Fibroblast of skin of right quadriceps (primary cell): ENCODE results near the gene CFAP141.
A peak's percentile ranks its signal among the peaks of the same experiment; 100 is the strongest.
"Not testable (repeated sequence)": the region's sequence is repeated elsewhere in the genome, so short reads cannot be mapped to it uniquely, and the experiment has no call there.

ENCODE experiments used
- DNase-seq: peaks from one replicate; pipeline ENCODE4 v3.0.0-alpha.2; 2013

CFAP141 gene

GRCh38 chr1:154206196-154206595 lies at the start of gene CFAP141:
TSS of gene CFAP141 (minus strand) at chr1:154206333. CDS start at chr1:154206307, 26 bp downstream.
- no peak for DNase-seq

DNA sequence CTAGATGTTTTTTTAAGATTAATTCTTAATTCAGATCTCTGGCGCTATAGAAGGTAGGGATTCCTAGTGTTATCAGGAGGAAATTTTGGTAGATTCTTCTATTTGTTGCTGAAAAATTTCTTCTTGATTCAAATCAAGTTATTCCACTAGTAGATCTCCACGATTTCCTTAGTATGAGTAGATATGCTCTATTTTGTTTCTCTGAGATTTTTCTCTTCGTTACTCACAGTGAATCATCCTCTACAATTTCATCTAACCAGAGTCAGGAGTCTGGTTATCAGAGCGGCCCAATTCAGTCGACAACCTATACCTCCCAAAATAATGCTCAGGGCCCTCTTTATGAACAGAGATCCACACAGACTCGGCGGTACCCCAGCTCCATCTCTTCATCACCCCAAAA lies 47.5 kb upstream of the CFAP141 start:
- no peak for DNase-seq

GRCh38 chr1:154241703-154242351 lies 35.7 kb upstream of the CFAP141 start:
- DNase-seq, result no peak

GRCh38 chr1:154240294-154240833 lies 34.2 kb upstream of the CFAP141 start:
- no peak for DNase-seq

DNA sequence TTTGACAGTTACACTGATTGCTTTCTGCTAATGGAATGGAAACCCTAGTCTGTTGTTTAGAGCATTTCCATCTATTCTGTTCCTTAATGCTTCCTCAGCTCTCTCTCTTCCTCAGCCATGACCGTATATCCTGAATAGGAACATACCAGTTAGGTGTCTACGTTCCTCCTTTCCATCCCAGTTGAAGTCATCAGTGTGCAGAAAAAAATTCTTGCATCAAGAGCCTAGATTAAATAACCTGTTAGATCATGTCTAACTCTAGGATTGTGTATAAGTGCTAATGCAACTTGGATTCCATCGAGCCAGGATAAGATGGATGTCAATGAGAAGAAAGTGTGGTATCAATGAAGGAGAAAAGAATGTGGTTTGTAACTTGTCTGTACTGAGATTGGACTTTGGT lies 33.4 kb upstream of the CFAP141 start:
- DNase-seq, result no peak

- no peak for DNase-seq
Measured at GRCh38 chr1:154237880-154238506, 31.9 kb upstream of the CFAP141 start.

DNA sequence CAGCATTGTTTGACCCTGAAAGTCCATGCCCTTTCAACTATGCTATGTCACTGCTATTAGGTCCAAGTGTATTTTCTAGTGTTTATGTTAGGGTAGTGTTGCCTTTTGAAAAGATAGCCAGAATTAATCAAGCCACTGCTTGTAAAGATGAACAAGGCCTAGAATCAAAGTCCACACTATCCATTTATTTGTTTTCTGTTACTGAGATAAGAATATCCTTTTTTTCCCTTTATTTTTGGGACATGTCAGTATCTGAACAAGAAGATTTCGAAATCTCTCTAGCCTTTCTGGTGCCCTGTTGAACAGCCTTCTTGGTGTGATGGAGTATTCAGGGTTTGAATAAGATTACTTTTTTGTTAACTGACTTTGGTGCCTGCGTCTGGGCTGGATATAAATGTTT lies 31.3 kb upstream of the CFAP141 start:
- DNase-seq, result no peak

GRCh38 chr1:154236855-154237254 lies 30.7 kb upstream of the CFAP141 start:
- no peak for DNase-seq

DNA sequence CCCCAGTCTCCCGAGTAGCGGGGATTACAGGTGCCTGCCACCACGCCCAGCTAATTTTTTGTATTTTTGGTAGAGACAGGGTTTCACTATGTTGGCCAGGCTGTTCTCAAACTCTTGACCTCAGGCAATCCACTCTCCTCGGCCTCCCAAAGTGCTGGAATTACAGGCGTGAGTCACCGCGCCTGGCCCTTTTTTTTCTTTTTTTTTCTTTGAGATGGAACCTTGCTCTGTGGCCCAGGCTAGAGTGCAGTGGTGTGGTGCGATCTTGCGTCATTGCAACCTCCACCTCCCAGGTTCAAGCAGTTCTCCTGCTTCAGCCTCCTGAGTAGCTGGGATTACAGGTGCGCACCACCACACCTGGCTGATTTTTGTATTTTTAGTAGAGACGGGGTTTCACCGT lies 27.0 kb upstream of the CFAP141 start:
- DNase-seq, result not testable (repeated sequence)

GRCh38 chr1:154231112-154231511 lies 25.0 kb upstream of the CFAP141 start:
- not testable (repeated sequence) for DNase-seq

DNA sequence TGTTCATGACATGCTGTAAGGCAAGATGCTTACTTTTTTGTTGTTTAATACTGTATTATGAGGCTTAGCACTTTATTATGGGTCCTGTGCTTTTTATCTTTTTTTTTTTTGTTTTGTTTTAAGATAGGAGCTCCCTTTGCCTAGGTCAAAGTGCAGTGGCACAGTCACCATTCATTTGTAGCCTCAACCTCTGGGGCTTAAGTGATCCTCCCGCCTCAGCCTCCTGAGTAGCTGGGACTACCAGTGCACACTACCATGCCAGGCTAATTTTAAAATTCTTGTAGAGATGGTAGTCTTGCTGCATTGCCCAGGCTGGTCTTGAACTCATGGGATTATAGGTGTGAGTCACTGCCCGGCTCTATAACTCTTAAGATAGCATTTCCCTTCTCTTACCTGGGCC lies 19.2 kb upstream of the CFAP141 start:
- DNase-seq, result no peak

DNA sequence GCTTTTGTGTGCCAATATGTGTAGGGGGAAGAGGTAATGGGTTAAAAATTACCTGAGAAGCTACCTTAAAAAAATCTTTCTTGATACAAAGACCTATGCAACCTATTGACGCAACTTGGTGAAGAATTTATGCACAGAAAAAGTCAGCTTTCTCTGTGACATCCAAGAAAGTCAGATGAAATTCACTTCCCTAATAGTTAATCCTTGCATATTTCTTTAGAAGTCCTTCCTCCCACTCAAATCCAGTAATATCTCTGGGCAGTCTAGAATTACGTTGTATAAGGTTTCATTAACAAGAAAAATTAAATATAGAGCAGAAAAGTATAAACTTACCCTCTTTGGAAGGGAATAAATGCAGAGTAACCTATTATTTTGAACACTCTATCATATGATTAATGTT lies 17.5 kb upstream of the CFAP141 start:
- no peak for DNase-seq

DNA sequence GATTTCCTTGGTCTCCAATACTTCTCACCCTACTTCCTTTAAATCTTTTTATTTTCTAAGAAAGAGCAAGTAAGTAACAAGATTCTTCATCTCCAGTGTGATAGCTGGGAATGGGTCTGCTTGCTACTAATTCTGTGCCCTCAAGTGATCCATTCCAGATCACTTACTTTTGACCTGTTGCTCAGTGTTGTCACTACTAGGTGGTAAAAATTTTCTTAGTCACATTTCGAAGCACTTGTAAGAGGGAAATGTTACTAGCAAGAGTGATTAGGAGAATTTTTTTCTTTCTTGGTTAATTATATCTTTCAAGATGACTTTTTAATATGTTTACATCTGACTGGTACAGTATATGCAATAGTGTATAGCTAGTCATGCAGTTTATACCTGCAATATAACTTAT lies 16.8 kb upstream of the CFAP141 start:
- DNase-seq, result no peak

- DNase-seq, result no peak
Measured at GRCh38 chr1:154222518-154222917, 16.4 kb upstream of the CFAP141 start.

- DNase-seq, result peak; percentile 64
Measured at GRCh38 chr1:154221278-154222001, 15.3 kb upstream of the CFAP141 start.

GRCh38 chr1:154220970-154221277 lies 14.8 kb upstream of the CFAP141 start:
- DNase-seq, result no peak

DNA sequence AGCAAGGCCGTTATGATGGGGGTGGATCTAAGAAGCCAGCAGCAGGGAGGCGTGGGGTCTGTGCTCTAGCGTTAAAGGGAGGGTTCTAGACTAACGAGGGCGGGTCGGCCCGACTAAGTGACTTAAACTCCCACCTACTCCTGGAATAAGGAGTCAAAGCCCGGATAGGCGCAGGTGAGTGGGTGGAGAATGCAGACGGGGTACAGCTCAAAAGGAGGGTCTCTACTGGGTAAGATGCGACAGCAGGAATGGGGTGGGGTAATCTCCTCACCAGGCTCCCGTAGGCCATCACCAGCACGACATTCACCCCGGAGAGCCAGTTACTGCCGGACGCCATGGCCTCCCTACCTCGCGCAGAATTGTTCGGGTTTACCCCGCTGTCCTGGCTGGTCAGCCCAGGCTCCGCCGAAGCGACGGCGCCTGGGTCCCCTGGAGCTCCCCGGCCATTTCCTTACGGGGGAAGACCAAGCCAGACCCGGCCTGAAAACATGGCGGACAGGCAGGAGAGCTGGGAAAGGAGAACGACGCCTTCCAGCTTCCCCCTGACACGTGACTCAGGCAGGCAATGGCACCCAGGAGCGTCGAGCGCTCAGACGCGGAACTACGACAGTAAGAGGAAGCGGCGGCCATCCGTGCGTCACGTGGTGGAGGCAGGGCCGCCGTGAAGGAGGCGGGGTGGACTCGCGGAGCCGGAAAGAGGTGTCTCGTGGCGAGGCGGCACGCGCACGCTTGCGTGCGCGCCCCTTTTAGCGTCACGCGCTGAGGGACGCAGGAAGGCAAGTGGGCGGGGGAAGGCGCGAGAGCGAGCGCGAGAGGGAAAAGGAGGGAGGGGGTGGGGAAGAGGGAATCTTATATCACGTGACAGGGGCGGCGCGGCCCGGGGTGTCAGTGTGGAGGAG lies 14.2 kb upstream of the CFAP141 start, which contains the start of gene UBAP2L:
Gene UBAP2L (plus strand): TSS at position 885 of the 899 bp plus-strand sequence. CDS start 4,169 bp downstream, outside the sequence.
- DNase-seq, result peak; percentile 100

DNA sequence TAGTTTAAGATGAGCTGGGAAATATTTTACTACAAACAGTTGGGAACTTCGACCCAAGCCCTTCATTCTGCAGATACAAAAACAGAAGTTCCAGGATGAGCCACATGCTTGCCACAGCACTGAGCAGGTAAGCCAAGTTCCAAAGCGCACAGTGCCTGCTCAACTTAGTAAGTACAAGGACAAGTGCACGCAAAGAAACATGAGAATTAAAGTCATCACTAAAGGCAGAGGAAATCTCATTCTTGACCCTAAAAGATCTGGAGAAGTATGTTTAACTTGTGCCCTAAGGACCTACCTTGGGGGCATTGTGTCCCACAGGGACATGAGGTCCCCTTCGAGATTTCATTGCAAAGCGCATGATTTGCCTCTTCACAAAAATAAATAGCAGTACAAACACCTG lies 13.4 kb upstream of the CFAP141 start:
- DNase-seq, result no peak

DNA sequence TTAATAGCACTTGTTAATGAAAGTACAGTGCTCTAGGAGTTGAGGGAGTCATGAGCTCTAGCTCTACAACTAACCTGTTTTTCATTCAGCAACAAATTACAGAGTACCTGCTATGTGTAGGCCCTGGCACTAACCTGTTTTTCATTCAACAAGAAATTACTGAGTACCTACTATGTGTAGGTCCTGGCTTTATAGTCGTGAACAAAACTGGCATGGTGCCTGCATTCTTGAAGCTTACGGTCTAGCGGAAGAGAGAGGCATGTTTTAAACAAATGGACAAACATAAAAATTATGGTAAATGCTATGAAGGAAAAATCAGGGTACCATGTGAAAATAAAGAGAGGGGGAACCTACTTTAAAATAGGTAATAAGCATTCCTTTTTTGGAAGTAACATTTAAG lies 12.4 kb upstream of the CFAP141 start:
- no peak for DNase-seq

DNA sequence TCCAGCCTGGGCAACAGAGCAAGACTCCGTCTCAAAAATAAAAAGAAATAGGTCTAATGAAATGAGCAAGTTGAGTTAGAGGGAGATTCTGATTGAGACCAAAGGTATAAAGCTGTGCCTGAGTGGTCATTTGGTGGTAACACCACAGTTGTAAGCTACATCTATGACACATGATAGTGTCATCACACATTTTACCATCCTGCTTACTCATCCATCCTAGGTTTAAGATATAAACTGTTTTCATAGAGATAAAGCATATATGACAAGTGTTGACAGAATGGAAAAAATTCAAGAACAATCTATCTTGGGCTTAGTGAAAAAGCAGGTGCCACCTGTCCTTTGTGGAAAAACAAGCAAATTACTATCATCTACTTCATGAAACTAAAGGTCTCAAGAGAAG lies 7.1 kb upstream of the CFAP141 start:
- DNase-seq, result peak; percentile 23

DNA sequence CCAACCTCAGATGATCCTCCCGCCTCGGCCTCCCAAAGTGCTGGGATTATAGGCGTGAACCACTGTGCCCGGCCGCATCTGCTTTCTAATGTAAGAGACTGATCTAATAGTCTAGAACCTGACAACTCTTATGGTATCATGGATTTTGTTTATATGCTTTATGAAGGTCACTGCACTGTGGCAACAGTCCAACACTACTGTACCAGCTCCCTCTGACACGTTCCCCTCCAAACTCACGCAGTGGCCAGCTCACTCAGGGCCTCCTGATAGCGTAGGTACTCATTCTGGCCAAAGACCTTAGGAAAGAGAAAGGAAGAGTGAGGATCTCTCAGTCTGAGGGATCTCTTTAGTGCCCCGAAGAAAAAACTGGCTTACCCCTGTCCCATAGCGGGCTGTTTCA lies 6.0 kb upstream of the CFAP141 start:
- no peak for DNase-seq

DNA sequence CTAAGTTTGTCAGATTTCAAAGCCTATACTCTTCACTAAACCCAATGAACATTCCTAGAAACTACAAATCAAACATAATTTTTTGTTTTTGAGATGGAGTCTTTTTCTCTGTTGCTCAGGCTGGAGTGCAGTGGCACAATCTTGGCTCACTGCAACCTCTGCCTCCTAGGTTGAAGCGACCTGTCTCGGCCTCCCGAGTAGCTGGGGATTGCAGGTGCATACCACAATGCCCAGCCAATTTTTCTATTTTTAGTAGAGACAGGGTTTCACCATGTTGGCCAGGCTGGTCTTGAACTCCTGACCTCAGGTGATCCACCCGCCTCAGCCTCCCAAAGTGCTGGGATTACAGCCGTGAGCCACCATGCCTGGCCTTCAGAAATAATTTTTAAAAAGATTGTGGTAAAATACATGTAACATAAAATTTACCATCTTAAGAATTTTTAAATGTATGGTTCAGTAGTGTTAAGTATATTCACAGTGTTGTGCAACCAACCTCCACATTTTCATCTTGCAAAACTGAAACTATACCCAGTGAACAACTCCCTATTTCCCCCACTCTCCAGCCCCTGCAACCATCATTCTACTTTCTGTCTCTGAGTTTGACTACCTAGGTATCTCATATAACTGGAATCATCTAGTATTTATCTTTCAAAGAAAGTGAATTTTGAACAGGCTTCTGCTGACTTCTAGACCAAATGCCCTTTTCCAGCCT lies 2.7 kb upstream of the CFAP141 start:
- no peak for DNase-seq
